NCI-H1048 (cell line): ENCODE measurements around the gene RALGPS1.

Experiments used
- DNase-seq: peaks from one replicate; lab custom pipeline; 2025; lab: John Stamatoyannopoulos, UW

Gene RALGPS1

DNA sequence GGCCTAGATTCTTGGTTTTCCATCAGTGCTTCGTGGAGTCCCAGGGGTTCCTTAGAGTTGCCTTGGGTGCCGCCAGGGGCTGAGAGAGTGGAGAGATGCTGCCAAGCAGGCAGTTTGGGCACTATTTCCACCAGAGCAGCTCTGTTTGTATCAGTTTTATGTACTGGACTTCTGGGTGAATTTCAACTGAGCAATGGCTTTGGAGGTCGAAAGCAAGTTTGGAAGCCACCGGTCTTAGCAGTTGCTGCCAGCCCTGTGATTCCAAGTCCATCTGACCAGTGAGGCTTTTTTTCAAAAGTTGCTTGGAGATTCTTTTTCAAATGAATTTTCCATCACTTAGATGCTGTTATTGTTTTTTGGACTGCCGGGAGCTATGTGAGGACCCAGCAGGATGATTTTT, 139.4 kb downstream of the RALGPS1 start:
- no peak for DNase-seq

GRCh38 chr9:127055745-127056402, 141.3 kb downstream of the RALGPS1 start:
- no peak for DNase-seq

- DNase-seq, result no peak
These were observed 141.9 kb downstream of the RALGPS1 start for GRCh38 chr9:127056446-127056845.

GRCh38 chr9:127058011-127058644, 143.5 kb downstream of the RALGPS1 start:
- DNase-seq, result no peak

GRCh38 chr9:127058645-127059021, 144.1 kb downstream of the RALGPS1 start:
- DNase-seq, result no peak

DNA sequence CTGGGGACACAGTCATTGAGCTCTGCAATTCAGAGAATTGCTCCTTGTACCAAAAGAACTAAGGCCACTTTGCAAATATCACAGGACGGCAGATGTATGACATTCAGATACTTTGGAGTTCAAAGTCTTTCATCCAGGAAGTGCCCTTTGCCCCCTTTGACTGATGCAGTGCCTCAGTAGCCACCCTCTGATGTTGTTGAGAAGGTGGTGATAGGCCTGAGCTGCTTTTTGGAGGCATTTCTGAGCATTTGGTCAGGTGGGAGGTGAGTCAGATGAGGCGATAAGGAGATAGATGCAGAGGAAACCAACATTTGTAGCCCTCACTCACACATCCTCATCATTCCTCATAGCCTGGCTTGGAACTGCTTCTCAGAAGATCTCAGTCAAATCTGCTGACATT, 144.4 kb downstream of the RALGPS1 start:
- no peak for DNase-seq

- no peak for DNase-seq
These were observed 145.3 kb downstream of the RALGPS1 start for GRCh38 chr9:127059765-127060361.

DNA sequence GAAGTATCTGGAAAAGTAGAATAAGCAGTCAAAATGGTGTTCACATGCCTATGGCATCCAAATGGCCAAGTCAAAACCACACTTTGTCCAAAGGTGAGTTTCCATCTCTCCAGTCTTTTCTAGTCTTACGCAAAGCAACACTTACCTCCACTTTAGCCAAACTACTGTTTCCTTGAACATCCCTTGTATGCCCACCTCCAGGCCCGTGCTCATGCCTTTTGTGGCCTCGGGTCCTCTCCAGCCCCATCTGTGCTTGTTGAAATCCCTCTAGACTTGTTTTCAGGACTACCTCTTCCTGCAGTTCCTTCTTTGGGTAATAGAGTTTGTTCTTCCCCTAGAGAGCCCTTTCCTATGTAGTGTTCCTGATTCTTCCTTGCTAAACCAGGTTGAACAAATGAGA, 146.8 kb downstream of the RALGPS1 start:
- DNase-seq, result no peak

DNA sequence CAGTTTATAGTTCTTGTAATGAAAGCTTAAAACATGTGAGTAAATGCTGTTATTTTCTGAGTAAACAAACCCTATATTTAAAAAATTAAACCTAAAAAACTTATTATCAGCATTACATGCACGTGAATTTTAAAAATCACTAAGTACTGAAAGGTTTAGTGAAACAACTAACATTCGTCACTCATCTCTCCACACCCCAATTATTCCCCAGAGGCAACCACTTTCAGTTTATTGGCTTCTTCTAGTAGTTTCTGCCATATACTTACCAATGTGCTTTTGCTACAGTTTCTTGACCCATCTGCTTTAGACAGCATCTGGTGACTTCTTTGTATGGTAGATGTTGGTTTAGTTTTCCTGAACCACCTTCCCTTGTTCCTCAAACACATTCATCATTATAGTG, 149.8 kb downstream of the RALGPS1 start:
- DNase-seq, result no peak

DNA sequence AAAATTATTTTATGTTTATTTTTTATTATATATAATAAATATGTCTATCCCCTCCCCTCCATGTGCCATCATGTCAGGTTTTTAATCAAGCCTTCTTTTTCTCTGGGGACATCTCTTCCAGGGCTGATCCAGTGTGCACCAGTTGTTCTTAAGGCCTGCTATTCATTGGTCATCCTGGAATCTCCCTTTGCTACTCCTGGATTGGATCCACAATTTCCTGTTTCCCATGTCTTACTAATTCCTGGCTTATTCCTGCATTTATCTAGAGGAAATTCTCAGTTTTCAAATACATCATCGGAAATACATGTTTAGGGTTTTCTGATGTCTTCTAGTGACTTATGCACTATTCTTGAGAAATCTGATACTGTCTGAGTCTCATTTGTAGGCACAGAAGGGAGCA, 151.0 kb downstream of the RALGPS1 start:
- DNase-seq, result no peak

DNA sequence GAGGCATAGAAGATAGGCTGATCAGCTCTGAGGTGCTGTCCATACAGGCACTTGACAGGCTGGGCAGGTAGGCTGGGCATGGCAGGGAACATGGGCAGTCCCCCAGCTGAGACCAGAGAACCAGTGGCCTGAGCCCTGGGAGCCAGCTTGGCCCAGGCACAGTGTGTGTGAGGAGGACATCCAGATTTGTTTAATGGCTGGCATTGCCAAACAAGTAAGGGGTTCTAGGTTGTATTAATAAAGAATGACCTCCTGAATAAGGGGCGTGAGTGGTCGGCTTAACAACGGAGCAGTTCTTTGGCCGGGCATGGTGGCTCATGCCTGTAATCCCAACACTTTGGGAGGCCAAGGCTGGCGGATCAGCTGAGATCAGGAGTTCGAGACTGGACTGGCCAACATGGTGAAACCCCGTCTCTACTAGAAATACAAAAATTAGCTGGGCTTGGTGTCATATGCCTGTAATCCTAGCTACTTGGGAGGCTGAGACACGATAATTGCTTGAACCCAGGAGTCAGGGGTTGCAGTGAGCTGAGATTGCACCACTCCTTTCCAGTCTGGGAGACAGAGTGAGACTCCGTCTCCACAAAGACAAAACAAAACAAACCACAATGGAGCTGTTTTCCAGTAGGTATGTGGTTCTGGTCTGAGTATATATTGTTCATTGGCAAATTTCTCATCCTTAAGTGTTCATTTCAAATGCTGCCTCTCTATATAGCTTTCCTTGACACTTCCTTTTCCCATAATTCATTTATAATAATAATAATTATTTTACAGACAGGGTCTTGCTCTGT, 151.7 kb downstream of the RALGPS1 start:
- no peak for DNase-seq

DNA sequence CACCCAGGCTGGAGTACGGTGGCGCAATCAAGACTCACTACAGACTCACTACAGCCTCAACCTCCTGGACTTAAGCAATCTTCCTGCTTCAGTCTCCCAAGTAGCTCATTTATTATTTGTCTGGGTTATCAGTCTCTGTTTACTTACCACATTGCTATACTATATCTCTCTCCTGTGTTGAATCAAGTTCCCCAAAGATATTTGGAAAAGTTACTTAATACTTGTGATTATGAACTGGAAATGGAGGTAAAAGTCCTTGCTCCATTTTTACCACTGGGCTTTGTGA, 152.2 kb downstream of the RALGPS1 start:
- no peak for DNase-seq

DNA sequence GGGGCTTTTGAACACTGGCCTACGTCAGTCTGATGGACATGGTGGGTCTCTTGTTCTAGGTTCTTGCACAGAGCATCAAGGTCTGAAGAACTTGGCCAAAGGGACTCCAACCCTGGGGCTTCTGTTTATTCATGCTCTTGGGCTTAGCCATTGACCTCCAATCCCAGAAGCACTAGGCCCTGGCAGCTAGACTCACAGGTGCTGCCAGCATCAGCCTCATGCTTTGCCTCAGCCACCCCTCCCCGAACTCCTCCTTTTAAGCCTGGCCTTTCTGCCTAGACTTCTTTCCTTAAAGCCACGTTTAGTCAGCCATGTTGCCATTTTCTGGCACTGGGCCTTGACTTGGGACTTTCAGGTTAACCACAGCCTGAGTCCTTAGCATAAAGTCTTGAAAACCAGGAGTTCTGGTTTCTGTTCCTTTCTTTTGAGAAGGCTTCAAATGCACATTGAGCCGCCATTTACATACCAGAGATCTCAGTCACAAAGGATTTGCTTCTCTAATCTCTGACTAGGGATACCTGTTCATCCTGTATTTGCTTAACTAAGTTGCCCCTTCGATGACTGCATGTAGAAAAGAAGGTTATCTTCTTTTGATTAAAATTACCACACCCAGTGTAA, 153.1 kb downstream of the RALGPS1 start:
- no peak for DNase-seq

GRCh38 chr9:127074561-127075548, 160.3 kb downstream of the RALGPS1 start:
- no peak for DNase-seq

GRCh38 chr9:127075624-127076372, 161.2 kb downstream of the RALGPS1 start:
- no peak for DNase-seq

DNA sequence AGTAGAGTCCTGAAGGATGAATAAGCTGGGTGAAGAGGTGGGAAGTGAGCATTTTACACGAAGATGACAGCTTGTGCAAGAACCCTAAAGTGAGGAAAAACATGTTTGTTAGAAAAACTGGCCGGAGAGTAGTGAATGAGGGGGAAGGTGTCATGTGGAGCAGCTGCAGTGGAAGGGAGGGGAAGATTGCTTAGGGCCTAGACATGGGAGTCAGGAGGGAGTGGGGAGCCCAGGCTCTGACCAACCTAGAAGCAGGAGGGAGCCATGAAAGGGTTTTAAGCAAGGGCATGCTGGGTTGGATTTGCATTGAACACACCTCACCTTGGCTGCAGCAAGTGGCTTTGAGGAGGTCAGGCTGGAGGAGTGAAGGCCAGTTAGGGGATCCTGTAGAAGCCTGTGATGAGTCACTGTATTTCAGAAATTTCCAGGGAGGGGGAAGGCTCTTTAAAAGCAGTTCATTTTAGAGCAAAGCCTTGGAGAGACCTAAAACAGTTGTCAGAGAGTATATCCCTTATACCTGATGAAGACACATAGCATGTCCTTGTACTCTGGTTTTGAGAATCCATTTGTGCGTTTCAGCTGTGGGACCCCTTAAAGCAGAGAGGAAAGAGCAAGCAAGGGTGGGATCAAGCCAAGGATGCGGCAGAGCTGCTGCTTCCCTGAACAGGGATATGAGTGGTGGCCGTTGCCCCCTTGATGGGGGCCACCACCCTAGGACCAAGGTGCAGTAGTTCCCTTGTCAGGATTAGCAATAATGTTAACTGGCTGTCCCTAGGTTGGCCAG, 162.5 kb downstream of the RALGPS1 start:
- DNase-seq, result no peak

- DNase-seq, result no peak
These were observed 163.0 kb downstream of the RALGPS1 start for GRCh38 chr9:127077644-127077946.

DNA sequence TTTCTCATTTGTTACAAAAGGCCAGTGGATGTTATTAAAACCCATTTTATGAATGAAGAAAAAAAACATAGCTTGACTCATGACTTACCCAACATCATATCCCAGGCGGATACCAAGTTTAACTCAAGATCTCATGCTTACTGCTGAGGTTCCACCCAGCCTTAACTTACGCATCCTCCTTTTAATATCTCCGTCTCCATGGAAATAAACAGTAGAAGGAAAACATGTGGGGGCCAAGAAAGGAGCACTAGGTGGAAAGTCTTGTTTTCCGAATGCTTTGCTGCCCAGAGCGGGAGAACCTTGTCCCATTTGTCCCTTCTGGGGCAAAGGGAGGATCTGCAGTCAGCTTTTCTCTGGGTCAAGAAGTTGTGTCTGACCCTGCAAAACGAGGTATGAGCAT, 163.8 kb downstream of the RALGPS1 start:
- DNase-seq, result no peak

DNA sequence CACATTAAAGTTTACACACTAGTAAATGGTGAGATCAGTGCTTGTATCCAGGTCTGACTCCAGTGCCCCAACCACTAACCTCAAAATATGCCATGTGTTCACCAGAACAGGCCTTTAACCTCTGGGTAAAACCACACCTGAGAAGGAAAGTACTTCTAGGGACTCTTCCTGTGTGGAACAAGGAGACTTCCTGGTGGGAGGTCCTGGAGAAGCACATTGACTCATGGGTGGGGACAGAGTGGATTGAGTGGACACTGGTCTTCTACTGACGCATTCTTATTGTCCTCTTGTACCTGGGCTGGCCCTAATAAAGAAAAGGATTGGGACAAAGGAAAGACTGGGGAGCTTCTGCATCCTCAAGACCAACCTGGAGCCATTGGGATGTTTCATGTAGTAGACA, 164.4 kb downstream of the RALGPS1 start:
- DNase-seq, result no peak
